ENCODE measurements around the gene MAST1. TPM values are rescaled to one million over a fixed set of nuclear protein-coding genes. Genes with fewer than 3 reads are reported as not detected.

The MAST1 gene
- total RNA-seq, 1 experiment from 2014 or later = 28.9 TPM

GRCh38 chr19:12896460-12896859 lies 58.1 kb downstream of the MAST1 start:
- H3K4me3 ChIP-seq (replicated peaks in 1 of 2; ENCODE audit: low read depth in 1 of 2, low read length in 2 of 2) = no peak overlapping the region
- H3K9ac ChIP-seq (ENCODE audit: low read length) = no peak overlapping the region
- intact Hi-C loops (cut with micrococcal nuclease) = no loop called here
- no peaks in the 10 kb centered on the region for H3K27me3 ChIP-seq (ENCODE audit: insufficient read depth, low read length)
- no peak overlapping the region for H3K27ac ChIP-seq (ENCODE audit: low read depth, low read length)
- ChIA-PET POLR2A (no interaction called here), RAD21 (ENCODE audit: low non-redundant PET in 1 of 2, low total read pairs in 2 of 2, uncharacterized antibody in 2 of 2, unreplicated experiment in 2 of 2) (no interaction called here), CTCF (no interaction called here)
- no peak overlapping the region for H3K4me2 ChIP-seq (ENCODE audit: low read length)
- no peaks in the 10 kb centered on the region for H4K20me1 ChIP-seq (ENCODE audit: insufficient read depth)
- H3K9me2 ChIP-seq (ENCODE audit: insufficient read depth) = no peaks in the 10 kb centered on the region
- BruUV-seq (replicated peaks) = no TSS peak
- H3K4me1 ChIP-seq (ENCODE audit: control insufficient read depth in 1 of 2, insufficient read depth in 2 of 2, low read length in 2 of 2) = peaks cover 5 to 8% of the 10 kb centered on the region in 2 experiments; a peak in 3 of 4 replicates
- peaks cover 6% of the 10 kb centered on the region; the same call in 1 of the 2 replicates for H3K79me2 ChIP-seq (ENCODE audit: insufficient read depth, low read length)
- no peak overlapping the region for H2AFZ ChIP-seq (ENCODE audit: low read depth, low read length, poor library complexity, severe bottlenecking)
- TF ChIP-seq SRF (IDR thresholded peaks at IDR 0.05; ENCODE audit: low read depth) (no peak), ZBTB33 (IDR thresholded peaks at IDR 0.05; ENCODE audit: extremely low read depth, insufficient replicate concordance, low read length) (no peak), ATF3 (IDR thresholded peaks at IDR 0.05) (no peak), CEBPB (IDR thresholded peaks at IDR 0.05; ENCODE audit: low read depth) (no peak), ZFX (IDR thresholded peaks at IDR 0.05) (no peak), REST (IDR thresholded peaks at IDR 0.05; ENCODE audit: low read depth) (no peak), SIN3A (IDR thresholded peaks at IDR 0.05; ENCODE audit: low read depth) (no peak), EZH2 (IDR thresholded peaks at IDR 0.05) (no peak), MAX (IDR thresholded peaks at IDR 0.05) (no peak), EZH2phosphoT487 (IDR thresholded peaks at IDR 0.05; ENCODE audit: borderline replicate concordance) (no peak), RAD21 (IDR thresholded peaks at IDR 0.05; ENCODE audit: low read depth) (no peak), SP1 (IDR thresholded peaks at IDR 0.05; ENCODE audit: low read depth) (no peak)
- DNase-seq (ENCODE audit: low read depth, low spot score) = no peak
- H3K9me3 ChIP-seq (ENCODE audit: control insufficient read depth in 1 of 2, insufficient read depth in 1 of 2, low read depth in 1 of 2, low read length in 2 of 2) = no peaks in the 10 kb centered on the region
- H3K36me3 ChIP-seq (ENCODE audit: control insufficient read depth in 1 of 2, insufficient read depth in 2 of 2, low read length in 2 of 2) = peaks cover 2 to 8% of the 10 kb centered on the region in 2 experiments; a peak in 3 of 4 replicates
- no peak for ATAC-seq
